Brain microvascular endothelial cell (primary cell): Measurements from ENCODE around the gene STOX2.

Experiments used
- DNase-seq: peaks from one replicate; pipeline ENCODE4 v3.0.0-alpha.2; 2020
- H3K27ac ChIP-seq: fragments of 250-450 bp; sonication (Bioruptor Pico); 2 replicates; pipeline ENCODE4 v1.5.1; 2020; ENCODE audit warnings: mild to moderate bottlenecking, moderate library complexity
- H3K27me3 ChIP-seq: fragments of 250-450 bp; sonication (Bioruptor Pico); replicated peaks from 2 replicates; pipeline ENCODE4 v1.5.1; 2020; ENCODE audit warnings: mild to moderate bottlenecking
- H3K36me3 ChIP-seq: fragments of 250-450 bp; sonication (Bioruptor Pico); replicated peaks from 2 replicates; pipeline ENCODE4 v1.5.1; 2020; ENCODE audit warnings: mild to moderate bottlenecking
- H3K4me3 ChIP-seq: 2 replicates; pipeline ENCODE4 v1.5.1; 2011; ENCODE audit warnings: low read depth, mild to moderate bottlenecking, control low read depth, low read length, moderate library complexity
- CTCF ChIP-seq: IDR thresholded peaks from 2 replicates; pipeline ENCODE4 v1.5.1; 2011; ENCODE audit warnings: low read depth, mild to moderate bottlenecking, moderate library complexity, low read length, control low read depth, inconsistent platforms; ENCODE audit errors: missing control alignments
- in situ Hi-C: cut with HindIII; loops from 2 replicates; pipeline ENCODE4 v1.10.0; 2017; ENCODE audit warnings: low sequenced_read_pairs, low pct_ligation_motif_present

STOX2 gene

GRCh38 chr4:183885205-183885720, 19.8 kb upstream of the STOX2 start:
- Histone ChIP-seq H3K36me3 (no peaks in the 10 kb centered on the region), H3K27me3 (no peaks in the 10 kb centered on the region), H3K4me3 (no peak overlapping the region), H3K27ac (no peak overlapping the region)
- no peak for TF ChIP-seq CTCF
- DNase-seq, result no peak
- in situ Hi-C loops, result no loop called here

- in situ Hi-C loops, result no loop called here
- H3K27me3 ChIP-seq, result no peaks in the 10 kb centered on the region
- no peak overlapping the region for H3K27ac ChIP-seq
- no peak for TF ChIP-seq CTCF
- no peak for DNase-seq
- H3K4me3 ChIP-seq, result no peak overlapping the region
- no peaks in the 10 kb centered on the region for H3K36me3 ChIP-seq
These were observed 17.8 kb upstream of the STOX2 start for GRCh38 chr4:183887351-183887750.

- TF ChIP-seq CTCF, result no peak
- no peak for DNase-seq
- Histone ChIP-seq H3K27me3 (no peaks in the 10 kb centered on the region), H3K4me3 (no peak overlapping the region), H3K27ac (no peak overlapping the region), H3K36me3 (no peaks in the 10 kb centered on the region)
- in situ Hi-C loops, result no loop called here
These were observed 16.5 kb upstream of the STOX2 start for GRCh38 chr4:183888564-183888963.

GRCh38 chr4:183889190-183889589, 15.9 kb upstream of the STOX2 start:
- Histone ChIP-seq H3K27ac (no peak overlapping the region), H3K4me3 (no peak overlapping the region), H3K36me3 (no peaks in the 10 kb centered on the region), H3K27me3 (no peaks in the 10 kb centered on the region)
- no peak for DNase-seq
- in situ Hi-C loops, result no loop called here
- no peak for TF ChIP-seq CTCF

GRCh38 chr4:183897193-183897592, 7.9 kb upstream of the STOX2 start:
- in situ Hi-C loops, result no loop called here
- TF ChIP-seq CTCF, result no peak

GRCh38 chr4:183898456-183898855, 6.7 kb upstream of the STOX2 start:
- Histone ChIP-seq H3K36me3 (no peaks in the 10 kb centered on the region), H3K4me3 (no peak overlapping the region), H3K27ac (no peak overlapping the region), H3K27me3 (no peaks in the 10 kb centered on the region)
- no peak for DNase-seq
- TF ChIP-seq CTCF, result no peak
- in situ Hi-C loops, result no loop called here

More at GRCh38 chr4:183897193-183897592, 7.9 kb upstream of the STOX2 start:
- no peak overlapping the region for H3K27ac ChIP-seq
- no peak overlapping the region for H3K4me3 ChIP-seq
- no peak for DNase-seq
- no peaks in the 10 kb centered on the region for H3K36me3 ChIP-seq
- H3K27me3 ChIP-seq, result no peaks in the 10 kb centered on the region
